ENCODE data around the gene SFTPA1. TPM values are rescaled to one million over a fixed set of nuclear protein-coding genes. Genes with fewer than 3 reads are reported as not detected.

The SFTPA1 gene
- total and polyA plus RNA-seq, 10 of the 15 experiments (the other 5 are each of a cell fraction or from before 2014, with no cell fraction given) = 3.7 TPM; not detected in 9

GRCh38 chr10:79602953-79603352, 7.8 kb upstream of the SFTPA1 start:
- intact Hi-C loops (cut with micrococcal nuclease; ENCODE audit: unreplicated experiment) = no loop called here
- H3K4me2 ChIP-seq (ENCODE audit: control insufficient read depth, insufficient read depth) = no peak overlapping the region

More at GRCh38 chr10:79602953-79603352, 7.8 kb upstream of the SFTPA1 start:
- POLR2A ChIA-PET = no interaction called here
- WGBS (ENCODE audit: insufficient coverage, insufficient replicate concordance, low lambda C conversion rate, missing lambda C conversion rate) = 13% methylated on average over 2 of the region's 2 CpGs
- no peaks in the 10 kb centered on the region for H3K36me3 ChIP-seq (ENCODE audit: control insufficient read depth in 2 of 2, insufficient read depth in 2 of 2, low read length in 1 of 2)
- in situ Hi-C loops (cut with MboI) = no loop called here
- DNase-seq (ENCODE audit: low read depth, low spot score) (no peak), FAIRE-seq (no peak), ATAC-seq (no peak)
- no TSS peak for BruUV-seq (replicated peaks)
- H3K4me3 ChIP-seq = no peak overlapping the region
- RAD21 ChIA-PET (ENCODE audit: unreplicated experiment) = no interaction called here
- H3K79me2 ChIP-seq (ENCODE audit: control insufficient read depth, insufficient read depth, low read length) = no peaks in the 10 kb centered on the region
- H3K9ac ChIP-seq (ENCODE audit: control insufficient read depth, insufficient read depth, low read length) = no peak overlapping the region
- no peak for TF ChIP-seq RFX5 (IDR thresholded peaks at IDR 0.05; ENCODE audit: low read depth, low read length)
- no peak for TF ChIP-seq MYC (IDR thresholded peaks at IDR 0.05; ENCODE audit: insufficient read depth, insufficient read length, insufficient replicate concordance, low read length, severe bottlenecking)
- TF ChIP-seq GABPA (IDR thresholded peaks at IDR 0.05; ENCODE audit: low read depth) = no peak
- no peak for TF ChIP-seq IRF5 (IDR thresholded peaks at IDR 0.05; ENCODE audit: borderline replicate concordance)
- TF ChIP-seq FOXK2 (IDR thresholded peaks at IDR 0.05) = no peak
- no peak for TF ChIP-seq SMAD5 (IDR thresholded peaks at IDR 0.05; ENCODE audit: low read depth)
- TF ChIP-seq SMARCA5 (IDR thresholded peaks at IDR 0.05) = no peak
- no peak for TF ChIP-seq ELK1 (IDR thresholded peaks at IDR 0.05; ENCODE audit: low read depth, low read length)
- TF ChIP-seq USF1 (IDR thresholded peaks at IDR 0.05; ENCODE audit: borderline replicate concordance, extremely low read length, insufficient read depth, low read depth, low read length) = no peak
- TF ChIP-seq RB1 (IDR thresholded peaks at IDR 0.05; ENCODE audit: borderline replicate concordance) = no peak
- TF ChIP-seq MTA2 (IDR thresholded peaks at IDR 0.05; ENCODE audit: low read depth) = no peak
- no peak for TF ChIP-seq NBN (IDR thresholded peaks at IDR 0.05)
- TF ChIP-seq KDM1A (IDR thresholded peaks at IDR 0.05; ENCODE audit: borderline replicate concordance) = no peak
- no peak for TF ChIP-seq NFIC (IDR thresholded peaks at IDR 0.05; ENCODE audit: low read depth, low read length)
- TF ChIP-seq ZBTB33 (IDR thresholded peaks at IDR 0.05) = no peak
- no peak for TF ChIP-seq KLF5 (IDR thresholded peaks at IDR 0.05; ENCODE audit: partially characterized antibody)
- TF ChIP-seq E2F4 (IDR thresholded peaks at IDR 0.05; ENCODE audit: low read depth, low read length) = no peak
- H3K4me1 ChIP-seq (ENCODE audit: control insufficient read depth, insufficient read depth, low read length) = no peaks in the 10 kb centered on the region
- SMC1A ChIA-PET (ENCODE audit: uncharacterized antibody, unreplicated experiment) = no interaction called here
- CTCF ChIA-PET = no interaction called here
- H3K27ac ChIP-seq (ENCODE audit: control insufficient read depth, insufficient read depth) = no peak overlapping the region
- H3K9me3 ChIP-seq (replicated peaks; ENCODE audit: control insufficient read depth, insufficient read depth, low read length) = no peaks in the 10 kb centered on the region; the same call in 2 of the 3 replicates
- no peaks in the 10 kb centered on the region for H3K27me3 ChIP-seq (replicated peaks in 1 of 2; ENCODE audit: control insufficient read depth in 2 of 2, insufficient read depth in 2 of 2, low read length in 1 of 2)
- no peaks in the 10 kb centered on the region for H4K20me1 ChIP-seq (ENCODE audit: control insufficient read depth, insufficient read depth)
- no peak overlapping the region for H2AFZ ChIP-seq (ENCODE audit: control insufficient read depth, low read depth, low read length)
